ENCODE results near the gene GM2A.
"Not testable (repeated sequence)": the region's sequence is repeated elsewhere in the genome, so short reads cannot be mapped to it uniquely, and the experiment has no call there.

The GM2A gene

GRCh38 chr5:151253605-151253950 is 593 bp downstream of the GM2A start:
- no peak for DNase-seq (ENCODE audit: low read depth in 3 of 3)

GRCh38 chr5:151254556-151254955 is 1.6 kb downstream of the GM2A start:
- DNase-seq (ENCODE audit: low read depth in 3 of 3): no peak

GRCh38 chr5:151254990-151255389 is 2.0 kb downstream of the GM2A start:
- not testable (repeated sequence) for DNase-seq (ENCODE audit: low read depth in 3 of 3)

- no peak for DNase-seq (ENCODE audit: low read depth in 3 of 3)
Observed at GRCh38 chr5:151255621-151256286, 2.8 kb downstream of the GM2A start.

- no peak for DNase-seq (ENCODE audit: low read depth in 3 of 3)
Observed at GRCh38 chr5:151257731-151258181, 4.8 kb downstream of the GM2A start.

- DNase-seq (ENCODE audit: low read depth in 3 of 3): no peak
Observed at GRCh38 chr5:151258201-151258611, 5.2 kb downstream of the GM2A start.

GRCh38 chr5:151258816-151259215 is 5.8 kb downstream of the GM2A start:
- DNase-seq (ENCODE audit: low read depth in 3 of 3): no peak

- no peak for DNase-seq (ENCODE audit: low read depth in 3 of 3)
Observed at GRCh38 chr5:151259931-151260330, 6.9 kb downstream of the GM2A start.

- DNase-seq (ENCODE audit: low read depth in 3 of 3): no peak
Observed at GRCh38 chr5:151262532-151262931, 9.5 kb downstream of the GM2A start.

- DNase-seq (ENCODE audit: low read depth in 3 of 3): no peak
Observed at GRCh38 chr5:151264113-151264512, 11.1 kb downstream of the GM2A start.

- no peak for DNase-seq (ENCODE audit: low read depth in 3 of 3)
Observed at GRCh38 chr5:151267491-151268260, 14.7 kb downstream of the GM2A start.

GRCh38 chr5:151270599-151270998 is 17.6 kb downstream of the GM2A start:
- no peak for DNase-seq (ENCODE audit: low read depth in 3 of 3)

- DNase-seq (ENCODE audit: low read depth in 3 of 3): no peak
Observed at GRCh38 chr5:151271336-151271735, 18.4 kb downstream of the GM2A start.

- DNase-seq (ENCODE audit: low read depth in 3 of 3): no peak
Observed at GRCh38 chr5:151274666-151275065, 21.7 kb downstream of the GM2A start.

- no peak for DNase-seq (ENCODE audit: low read depth in 3 of 3)
Observed at GRCh38 chr5:151275803-151276202, 22.8 kb downstream of the GM2A start.

GRCh38 chr5:151278845-151279244 is 25.9 kb downstream of the GM2A start:
- no peak for DNase-seq (ENCODE audit: low read depth in 3 of 3)

GRCh38 chr5:151280443-151280842 is 27.5 kb downstream of the GM2A start:
- DNase-seq (ENCODE audit: low read depth in 3 of 3): no peak

GRCh38 chr5:151281001-151281639 is 28.1 kb downstream of the GM2A start:
- no peak for DNase-seq (ENCODE audit: low read depth in 3 of 3)

- no peak for DNase-seq (ENCODE audit: low read depth in 3 of 3)
Observed at GRCh38 chr5:151283120-151283825, 30.3 kb downstream of the GM2A start.

GRCh38 chr5:151284392-151284967 is 31.5 kb downstream of the GM2A start:
- DNase-seq (ENCODE audit: low read depth in 3 of 3): no peak

GRCh38 chr5:151285683-151286082 is 32.7 kb downstream of the GM2A start:
- DNase-seq (ENCODE audit: low read depth in 3 of 3): no peak

- no peak for DNase-seq (ENCODE audit: low read depth in 3 of 3)
Observed at GRCh38 chr5:151286246-151286645, 33.3 kb downstream of the GM2A start.
